K562 (cell line): ENCODE measurements around the gene NHSL2. TPM values are rescaled to one million over a fixed set of nuclear protein-coding genes. Genes with fewer than 3 reads are reported as not detected.

Source experiments
- ATAC-seq: fragments of 200-7000 bp; cut with Tn5 transposase; 3 replicates; pipeline ENCODE4 v1.9.1; 2020; ENCODE audit warnings: moderate library complexity
- BruUV-seq: library from RNA; stranded (reverse); fragments of 400-500 nt; replicated peaks from 2 replicates; lab custom pipeline; 2021; lab: Mats Ljungman, UMichigan
- CTCF ChIA-PET: fragments of 300-600 bp; formaldehyde crosslinking; extraction: SDS; loops from one replicate; lab custom pipeline; 2021; ENCODE audit warnings: low intra/inter-chr PET ratio; lab: Yijun Ruan, JAX
- POLR2A ChIA-PET: fragments of 300-600, 350-650 bp; sonication (Branson Sonifier 250); formaldehyde crosslinking; extraction: SDS; loops from one replicate; lab custom pipeline; 2021; ENCODE audit warnings: antibody characterized with exemption, inconsistent platforms; lab: Yijun Ruan, JAX
- DNase-seq, 4 experiments: peaks; one replicate each; pipeline versions ENCODE4 v3.0.0 to v3.0.0-alpha.2; 2011 to 2018; ENCODE audit warnings: low spot score in 3 of 4, mixed read lengths in 3 of 4; ENCODE audit errors: extremely low read depth in 1 of 4
- FAIRE-seq: peaks from 2 replicates; lab custom pipeline; 2011; peaks lifted over from hg19 to GRCh38; lab: Jason Lieb, UNC
- H2AFZ ChIP-seq: 2 replicates; pipeline ENCODE4 v1.6.0; 2011; ENCODE audit warnings: low read depth, low read length, control low read depth, inconsistent platforms
- H3K27ac ChIP-seq: fragments of 200-600 bp; 3 replicates; pipeline ENCODE4 v1.8.0; 2011; ENCODE audit warnings: low read depth, mild to moderate bottlenecking, control low read depth, inconsistent platforms, low read length, moderate library complexity, mixed read lengths; ENCODE audit errors: extremely low read depth
- H3K27me3 ChIP-seq, 2 experiments: fragments of 300-600 bp in 1 of 2; 2 replicates in 1 of 2; 3 replicates in 1 of 2; pipeline versions ENCODE4 v1.6.0 to v1.8.0; 2011; ENCODE audit warnings: inconsistent platforms in 2 of 2, low read length in 2 of 2, mild to moderate bottlenecking in 1 of 2, mixed read lengths in 1 of 2, moderate library complexity in 1 of 2; ENCODE audit not compliant: control insufficient read depth in 2 of 2, insufficient read depth in 2 of 2
- H3K36me3 ChIP-seq: fragments of 300-600 bp; 3 replicates; pipeline ENCODE4 v1.8.0; 2011; ENCODE audit warnings: mild to moderate bottlenecking, low read length, inconsistent platforms; ENCODE audit not compliant: control insufficient read depth, insufficient read depth
- H3K4me1 ChIP-seq, 2 experiments: fragments of 200-600 bp in 1 of 2; replicated peaks in 1 of 2; 2 replicates in 1 of 2; 3 replicates in 1 of 2; pipeline versions ENCODE4 v1.5.1 to v1.8.0; 2011; ENCODE audit warnings: inconsistent platforms in 2 of 2, low read length in 2 of 2, mild to moderate bottlenecking in 1 of 2, mixed read lengths in 1 of 2, moderate library complexity in 1 of 2; ENCODE audit not compliant: control insufficient read depth in 2 of 2, insufficient read depth in 2 of 2
- H3K4me2 ChIP-seq: 2 replicates; pipeline ENCODE4 v1.6.1; 2011; ENCODE audit warnings: low read length, control low read depth, inconsistent platforms, mixed read lengths; ENCODE audit not compliant: insufficient read depth
- H3K4me3 ChIP-seq: fragments of 200-600 bp; sonication (generic), shearing (Covaris generic); 2 replicates; pipeline ENCODE4 v1.5.1; 2016; ENCODE audit warnings: control low read depth, inconsistent platforms
- H3K79me2 ChIP-seq: fragments of 200-600 bp; 3 replicates; pipeline ENCODE4 v1.8.0; 2011; ENCODE audit warnings: low read length, inconsistent platforms; ENCODE audit not compliant: control insufficient read depth, insufficient read depth
- H3K9ac ChIP-seq, 2 experiments: 2 replicates each; pipeline versions ENCODE4 v1.6.0 to v1.6.1; 2011; ENCODE audit warnings: low read depth in 2 of 2, low read length in 2 of 2, control low read depth in 1 of 2, inconsistent platforms in 1 of 2, mild to moderate bottlenecking in 1 of 2, mixed read lengths in 1 of 2; ENCODE audit not compliant: insufficient read depth in 1 of 2
- H3K9me1 ChIP-seq: one replicate; pipeline ENCODE4 v1.6.0; 2011; ENCODE audit warnings: inconsistent platforms, mild to moderate bottlenecking, low read length, moderate library complexity; ENCODE audit not compliant: control insufficient read depth, insufficient read depth
- H3K9me3 ChIP-seq: replicated peaks from 2 replicates; pipeline ENCODE4 v1.5.1; 2011; ENCODE audit warnings: low read depth, low read length, inconsistent platforms; ENCODE audit not compliant: control insufficient read depth, insufficient read depth
- H4K20me1 ChIP-seq: replicated peaks from 2 replicates; pipeline ENCODE4 v1.6.1; 2011; ENCODE audit warnings: low read length, inconsistent platforms, mixed read lengths; ENCODE audit not compliant: control insufficient read depth, insufficient read depth
- FOXK1 ChIP-seq: sonication (generic); formaldehyde crosslinking; IDR thresholded peaks from 2 replicates; pipeline ENCODE4 v1.8.0; 2022; ENCODE audit warnings: missing genetic modification reagents, mild to moderate bottlenecking, borderline replicate concordance
- NFIC ChIP-seq: fragments of 450-650 bp; IDR thresholded peaks from 2 replicates; pipeline ENCODE4 v1.6.1; 2017; ENCODE audit warnings: mild to moderate bottlenecking, inconsistent platforms
- ZBTB33 ChIP-seq: sonication (generic); formaldehyde crosslinking; IDR thresholded peaks from 2 replicates; pipeline ENCODE4 v1.8.1; 2023; ENCODE audit warnings: mild to moderate bottlenecking, missing genetic modification reagents
- WGBS: fragments of 100-300 bp; shearing (Covaris generic); methylation state at CpG from one replicate; pipeline ENCODE4 v1.1.6; 2016; ENCODE audit warnings: low coverage, mixed read lengths; ENCODE audit not compliant: insufficient coverage; ENCODE audit errors: missing lambda C conversion rate; 5-methylcytosine and 5-hydroxymethylcytosine counted together
- in situ Hi-C: fragments of 300-500 bp; cut with MboI; formaldehyde crosslinking; loops from 4 replicates; pipeline ENCODE4 v1.15.0; 2018; ENCODE audit warnings: inconsistent platforms, mixed read lengths
- intact Hi-C: fragments of 100-400 bp; cut with micrococcal nuclease; formaldehyde crosslinking; loops from 2 replicates; pipeline ENCODE4 v1.14.2; 2022
- polyA plus RNA-seq, 8 experiments: library from polyadenylated mRNA; depleted of rRNA in 4 of 8; stranded (reverse) in 5 of 8; unstranded in 3 of 8; fragments of >200 nt; fragmentation: Nextera tagmentation in 2 of 8; fragmentation: Illumina TruSeq in 1 of 8; extraction: Ambion mirVana in 2 of 8; extraction: Trizol in 1 of 8; gene quantifications; 2 replicates each; pipeline versions ENCODE4 v1.2.1 to v1.2.3, GENCODE V29; 2011 to 2014; ENCODE audit warnings: inconsistent platforms in 1 of 8, missing spikeins in 1 of 8
- total RNA-seq, 7 experiments: library from RNA; depleted of rRNA in 6 of 7; stranded (reverse); fragments of >200 nt in 6 of 7; fragmentation: Illumina TruSeq in 2 of 7; extraction: Trizol in 2 of 7; gene quantifications; 2 replicates each; pipeline versions ENCODE4 v1.2.1 to v1.2.3, GENCODE V29; 2011 to 2021; ENCODE audit warnings: low replicate concordance in 1 of 7

The NHSL2 gene
- total and polyA plus RNA-seq, 9 of the 15 experiments (the other 6 are each of a cell fraction or from before 2014, with no cell fraction given), result 0.02 TPM; not detected in 8

- Histone ChIP-seq H2AFZ (no peak overlapping the region), H3K27ac (no peak overlapping the region), H3K4me2 (no peak overlapping the region), H3K79me2 (no peaks in the 10 kb centered on the region), H3K4me1 (no peaks in the 10 kb centered on the region), H3K9ac (no peak overlapping the region), H3K9me3 (no peaks in the 10 kb centered on the region), H3K27me3 (peaks cover 2 to 16% of the 10 kb centered on the region in 2 experiments; a peak in 4 of 5 replicates), H4K20me1 (no peaks in the 10 kb centered on the region), H3K36me3 (no peaks in the 10 kb centered on the region), H3K9me1 (no peaks in the 10 kb centered on the region), H3K4me3 (no peak overlapping the region)
- ATAC-seq, result no peak
- no peak for FAIRE-seq
- POLR2A ChIA-PET, result no interaction called here
- TF ChIP-seq FOXK1 (CRISPR knock-in tag) (no peak), ZBTB33 (no peak), NFIC (peak; percentile 67)
- no peak for DNase-seq
- BruUV-seq, result no TSS peak
- CTCF ChIA-PET, result no interaction called here
- WGBS, result 2% methylated on average over 8 of the region's 8 CpGs
- intact Hi-C loops, result no loop called here
- in situ Hi-C loops, result no loop called here
Observed at GRCh38 chrX:72048510-72049455, 138.1 kb downstream of the NHSL2 start.
